Measurements from ENCODE around the gene KCNH1.

GRCh38 chr1:210826686-210827085, 307.3 kb downstream of the KCNH1 start:
- no peak for TF ChIP-seq CTCF (IDR thresholded peaks at IDR 0.05; ENCODE audit: poor library complexity)
- TF ChIP-seq EZH2phosphoT487 (IDR thresholded peaks at IDR 0.05; ENCODE audit: low read depth, severe bottlenecking, unreplicated experiment), result no peak
- no peak for TF ChIP-seq EZH2 (IDR thresholded peaks at IDR 0.05; ENCODE audit: borderline replicate concordance)
